ENCODE results near the gene ATP2B2.

Gene ATP2B2

GRCh38 chr3:10528046-10528445 lies 22.7 kb upstream of the ATP2B2 start:
- no peak for DNase-seq

- DNase-seq, result no peak
Measured at GRCh38 chr3:10527295-10528001, 22.1 kb upstream of the ATP2B2 start.

GRCh38 chr3:10526366-10526765 lies 21.0 kb upstream of the ATP2B2 start:
- DNase-seq, result no peak

- no peak for DNase-seq
Measured at GRCh38 chr3:10524799-10525301, 19.5 kb upstream of the ATP2B2 start.

GRCh38 chr3:10524270-10524669 lies 18.9 kb upstream of the ATP2B2 start:
- no peak for DNase-seq

GRCh38 chr3:10523561-10523960 lies 18.2 kb upstream of the ATP2B2 start:
- no peak for DNase-seq

- peak; percentile 2 for DNase-seq
Measured at GRCh38 chr3:10522646-10523303, 17.4 kb upstream of the ATP2B2 start.

GRCh38 chr3:10521772-10522441 lies 16.5 kb upstream of the ATP2B2 start:
- no peak for DNase-seq

GRCh38 chr3:10520072-10520471 lies 14.7 kb upstream of the ATP2B2 start:
- no peak for DNase-seq

GRCh38 chr3:10519236-10519635 lies 13.8 kb upstream of the ATP2B2 start:
- no peak for DNase-seq

GRCh38 chr3:10518506-10519150 lies 13.2 kb upstream of the ATP2B2 start:
- no peak for DNase-seq

GRCh38 chr3:10517627-10518026 lies 12.2 kb upstream of the ATP2B2 start:
- DNase-seq, result no peak

- DNase-seq, result no peak
Measured at GRCh38 chr3:10516544-10517452, 11.4 kb upstream of the ATP2B2 start.

GRCh38 chr3:10515884-10516495 lies 10.6 kb upstream of the ATP2B2 start:
- no peak for DNase-seq

- DNase-seq, result no peak
Measured at GRCh38 chr3:10515396-10515795, 10.0 kb upstream of the ATP2B2 start.

GRCh38 chr3:10514407-10515069 lies 9.2 kb upstream of the ATP2B2 start:
- no peak for DNase-seq

- no peak for DNase-seq
Measured at GRCh38 chr3:10513306-10513705, 7.9 kb upstream of the ATP2B2 start.

- DNase-seq, result no peak
Measured at GRCh38 chr3:10512687-10513086, 7.3 kb upstream of the ATP2B2 start.

- DNase-seq, result no peak
Measured at GRCh38 chr3:10511809-10512494, 6.6 kb upstream of the ATP2B2 start.

GRCh38 chr3:10510743-10511432 lies 5.5 kb upstream of the ATP2B2 start:
- no peak for DNase-seq

All from NCI-H1105 treated with DMSO at 0.1 percent for 48 hours (cell line).